K562 (cell line): ENCODE measurements around the gene SKOR1. TPM values are rescaled to one million over a fixed set of nuclear protein-coding genes. Genes with fewer than 3 reads are reported as not detected.

Experiments used
- ATF3 ChIP-seq, 2 experiments: fragments of 450-650 bp in 1 of 2; sonication (generic) in 1 of 2; formaldehyde crosslinking in 1 of 2; IDR thresholded peaks in 1 of 2; conservative IDR thresholded peaks in 1 of 2; 2 replicates each; pipeline versions ENCODE4 v1.6.1 to v1.8.1; 2016 to 2023; ENCODE audit warnings: mild to moderate bottlenecking in 2 of 2, moderate library complexity in 2 of 2, inconsistent platforms in 1 of 2, missing genetic modification reagents in 1 of 2
- ATF4 ChIP-seq: fragments of 450-650 bp; formaldehyde crosslinking; IDR thresholded peaks from 2 replicates; pipeline ENCODE4 v1.4.0; 2022; ENCODE audit warnings: mild to moderate bottlenecking, moderate library complexity
- CBFA2T3 ChIP-seq: fragments of 450-650 bp; IDR thresholded peaks from 2 replicates; pipeline ENCODE4 v1.6.1; 2017
- CBX2 ChIP-seq: fragments of 200-600 bp; sonication (generic); IDR thresholded peaks from one replicate; pipeline ENCODE4 v1.6.1; 2012; ENCODE audit warnings: mild to moderate bottlenecking, low read length, inconsistent platforms; ENCODE audit not compliant: insufficient read depth, poor library complexity, severe bottlenecking
- CREBBP ChIP-seq: IDR thresholded peaks from one replicate; pipeline ENCODE4 v1.6.1; 2012; ENCODE audit warnings: low read depth, mild to moderate bottlenecking, control low read depth, inconsistent platforms, low read length
- GTF2A2 ChIP-seq: IDR thresholded peaks from 2 replicates; pipeline ENCODE4 v1.6.1; 2016; ENCODE audit warnings: mild to moderate bottlenecking, missing genetic modification characterization, missing compliant biosample characterization
- HDAC1 ChIP-seq, 2 experiments: fragments of 450-650 bp; IDR thresholded peaks; 2 replicates each; pipeline ENCODE4 v1.6.1; 2016 to 2017; ENCODE audit warnings: inconsistent platforms in 1 of 2, mild to moderate bottlenecking in 1 of 2, moderate library complexity in 1 of 2
- HDAC6 ChIP-seq: IDR thresholded peaks from 2 replicates; pipeline ENCODE4 v1.6.1; 2012; ENCODE audit warnings: low read depth, mild to moderate bottlenecking, control low read depth, inconsistent platforms, low read length, moderate library complexity
- HDGF ChIP-seq: fragments of 450-650 bp; IDR thresholded peaks from 2 replicates; pipeline ENCODE4 v1.6.1; 2016
- MTA1 ChIP-seq: fragments of 450-650 bp; IDR thresholded peaks from 2 replicates; pipeline ENCODE4 v1.6.1; 2017; ENCODE audit warnings: borderline replicate concordance
- PKNOX1 ChIP-seq: fragments of 450-650 bp; IDR thresholded peaks from 2 replicates; pipeline ENCODE4 v1.6.1; 2016
- RBM34 ChIP-seq: fragments of 200-400 bp; formaldehyde crosslinking; IDR thresholded peaks from 2 replicates; pipeline ENCODE4 v1.6.1; 2018; ENCODE audit warnings: low read length, borderline replicate concordance; ENCODE audit not compliant: insufficient read depth
- REST ChIP-seq, 2 experiments: fragments of 450-650 bp; formaldehyde crosslinking in 1 of 2; IDR thresholded peaks; 2 replicates each; pipeline versions ENCODE4 v1.4.0 to v1.6.1; 2014 to 2020; ENCODE audit warnings: mild to moderate bottlenecking in 2 of 2, borderline replicate concordance in 1 of 2, low read depth in 1 of 2
- ZNF444 ChIP-seq: fragments of 250-450 bp; sonication (Bioruptor Pico); IDR thresholded peaks from 2 replicates; pipeline ENCODE4 v1.4.0; 2020; ENCODE audit warnings: mild to moderate bottlenecking, moderate library complexity
- ZNF77 ChIP-seq: fragments of 250-450 bp; sonication (Bioruptor Pico); IDR thresholded peaks from 2 replicates; pipeline ENCODE4 v1.5.0; 2020
- polyA plus RNA-seq, 8 experiments: library from polyadenylated mRNA; depleted of rRNA in 4 of 8; stranded (reverse) in 5 of 8; unstranded in 3 of 8; fragments of >200 nt; fragmentation: Nextera tagmentation in 2 of 8; fragmentation: Illumina TruSeq in 1 of 8; extraction: Ambion mirVana in 2 of 8; extraction: Trizol in 1 of 8; gene quantifications; 2 replicates each; pipeline versions ENCODE4 v1.2.1 to v1.2.3, GENCODE V29; 2011 to 2014; ENCODE audit warnings: inconsistent platforms in 1 of 8, missing spikeins in 1 of 8
- total RNA-seq, 7 experiments: library from RNA; depleted of rRNA in 6 of 7; stranded (reverse); fragments of >200 nt in 6 of 7; fragmentation: Illumina TruSeq in 2 of 7; extraction: Trizol in 2 of 7; gene quantifications; 2 replicates each; pipeline versions ENCODE4 v1.2.1 to v1.2.3, GENCODE V29; 2011 to 2021; ENCODE audit warnings: low replicate concordance in 1 of 7
- TF ChIP-seq, protein P1 (sequence below): fragments of 450-650 bp; IDR thresholded peaks from 2 replicates; pipeline ENCODE4 v1.7.0; 2016; ENCODE audit warnings: borderline replicate concordance

Gene SKOR1
- total and polyA plus RNA-seq, 9 of the 15 experiments (the other 6 are each of a cell fraction or from before 2014, with no cell fraction given): 0.04 to 0.41 (median 0.09) TPM; not detected in 3

GRCh38 chr15:67799801-67800205 lies 25.5 kb upstream of the SKOR1 start (continued):
- TF ChIP-seq, protein P1, sequence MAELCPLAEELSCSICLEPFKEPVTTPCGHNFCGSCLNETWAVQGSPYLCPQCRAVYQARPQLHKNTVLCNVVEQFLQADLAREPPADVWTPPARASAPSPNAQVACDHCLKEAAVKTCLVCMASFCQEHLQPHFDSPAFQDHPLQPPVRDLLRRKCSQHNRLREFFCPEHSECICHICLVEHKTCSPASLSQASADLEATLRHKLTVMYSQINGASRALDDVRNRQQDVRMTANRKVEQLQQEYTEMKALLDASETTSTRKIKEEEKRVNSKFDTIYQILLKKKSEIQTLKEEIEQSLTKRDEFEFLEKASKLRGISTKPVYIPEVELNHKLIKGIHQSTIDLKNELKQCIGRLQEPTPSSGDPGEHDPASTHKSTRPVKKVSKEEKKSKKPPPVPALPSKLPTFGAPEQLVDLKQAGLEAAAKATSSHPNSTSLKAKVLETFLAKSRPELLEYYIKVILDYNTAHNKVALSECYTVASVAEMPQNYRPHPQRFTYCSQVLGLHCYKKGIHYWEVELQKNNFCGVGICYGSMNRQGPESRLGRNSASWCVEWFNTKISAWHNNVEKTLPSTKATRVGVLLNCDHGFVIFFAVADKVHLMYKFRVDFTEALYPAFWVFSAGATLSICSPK: no peak
- TF ChIP-seq GTF2A2 (tag) (no peak), RBM34 (no peak), REST (IDR thresholded peaks at IDR 0.05; ENCODE audit: borderline replicate concordance) (no peak), REST (CRISPR knock-in tag; IDR thresholded peaks at IDR 0.05; ENCODE audit: low read depth) (no peak), HDAC1 (IDR thresholded peaks at IDR 0.05) (peak in 1 of 2 experiments; percentile 38; a peak in 1 of 4 replicates), MTA1 (0 out of 2 replicates have a peak, but pooled peaks have one; percentile 44), HDGF (no peak), HDAC6 (no peak), CREBBP (no peak), PKNOX1 (peak; percentile 88), ZNF444 (CRISPR knock-in tag) (no peak), ATF4 (CRISPR knock-in tag) (no peak), CBX2 (no peak), ATF3 (IDR thresholded peaks at IDR 0.05) (no peak), ATF3 (CRISPR knock-in tag; conservative IDR thresholded peaks at IDR 0.05) (no peak), ZNF77 (CRISPR knock-in tag) (no peak), CBFA2T3 (peak; percentile 82)
